ENCODE results near the gene SLC24A4. TPM values are rescaled to one million over a fixed set of nuclear protein-coding genes. Genes with fewer than 3 reads are reported as not detected.
A peak's percentile ranks its signal among the peaks of the same experiment; 100 is the strongest.

The SLC24A4 gene
- total and polyA plus RNA-seq, 12 donors: 0.08 to 0.74 (median 0.24) TPM

DNA sequence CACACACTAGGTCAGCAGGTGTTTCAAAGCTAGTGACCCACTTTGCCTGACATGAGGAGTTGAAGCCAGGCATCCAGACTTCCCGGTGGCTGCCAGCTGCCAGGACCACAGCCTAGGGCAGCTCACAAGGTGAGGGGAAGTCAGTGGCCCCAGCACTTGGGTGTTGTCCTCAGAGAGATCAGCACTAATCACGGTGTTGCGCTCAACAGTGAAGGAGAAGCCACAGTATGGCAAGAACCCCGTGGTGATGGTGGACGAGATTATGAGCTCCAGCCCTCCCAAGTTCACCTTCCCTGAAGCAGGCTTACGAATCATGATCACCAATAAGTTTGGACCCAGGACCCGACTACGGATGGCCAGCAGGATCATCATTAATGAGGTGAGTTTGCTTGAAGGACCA is 130.7 kb downstream of the SLC24A4 start:
- no peak overlapping the region for H3K4me3 ChIP-seq
- peaks cover 0 to 4% (median 0%) of the 10 kb centered on the region in 11 donors for H3K9me3 ChIP-seq
- no peaks in the 10 kb centered on the region for H3K27me3 ChIP-seq
- DNase-seq (no peak), ATAC-seq (no peak)
- TF ChIP-seq, protein P1, sequence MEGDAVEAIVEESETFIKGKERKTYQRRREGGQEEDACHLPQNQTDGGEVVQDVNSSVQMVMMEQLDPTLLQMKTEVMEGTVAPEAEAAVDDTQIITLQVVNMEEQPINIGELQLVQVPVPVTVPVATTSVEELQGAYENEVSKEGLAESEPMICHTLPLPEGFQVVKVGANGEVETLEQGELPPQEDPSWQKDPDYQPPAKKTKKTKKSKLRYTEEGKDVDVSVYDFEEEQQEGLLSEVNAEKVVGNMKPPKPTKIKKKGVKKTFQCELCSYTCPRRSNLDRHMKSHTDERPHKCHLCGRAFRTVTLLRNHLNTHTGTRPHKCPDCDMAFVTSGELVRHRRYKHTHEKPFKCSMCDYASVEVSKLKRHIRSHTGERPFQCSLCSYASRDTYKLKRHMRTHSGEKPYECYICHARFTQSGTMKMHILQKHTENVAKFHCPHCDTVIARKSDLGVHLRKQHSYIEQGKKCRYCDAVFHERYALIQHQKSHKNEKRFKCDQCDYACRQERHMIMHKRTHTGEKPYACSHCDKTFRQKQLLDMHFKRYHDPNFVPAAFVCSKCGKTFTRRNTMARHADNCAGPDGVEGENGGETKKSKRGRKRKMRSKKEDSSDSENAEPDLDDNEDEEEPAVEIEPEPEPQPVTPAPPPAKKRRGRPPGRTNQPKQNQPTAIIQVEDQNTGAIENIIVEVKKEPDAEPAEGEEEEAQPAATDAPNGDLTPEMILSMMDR (IDR thresholded peaks at IDR 0.05): no peak
- peaks cover 3 to 36% (median 15%) of the 10 kb centered on the region in 9 donors for H3K4me1 ChIP-seq
- WGBS, 2 donors: 92 to 96% methylated on average over 8 of the region's 8 CpGs
- intact Hi-C loops (cut with DNase I): loop anchor here in 5 of 10 donors (5.0 to 10.0 kb wide), 3 partner anchors 309 to 319 kb away; no protein-coding TSS in a partner anchor
- no peak overlapping the region for H3K27ac ChIP-seq
- H3K36me3 ChIP-seq: no peaks in the 10 kb centered on the region

DNA sequence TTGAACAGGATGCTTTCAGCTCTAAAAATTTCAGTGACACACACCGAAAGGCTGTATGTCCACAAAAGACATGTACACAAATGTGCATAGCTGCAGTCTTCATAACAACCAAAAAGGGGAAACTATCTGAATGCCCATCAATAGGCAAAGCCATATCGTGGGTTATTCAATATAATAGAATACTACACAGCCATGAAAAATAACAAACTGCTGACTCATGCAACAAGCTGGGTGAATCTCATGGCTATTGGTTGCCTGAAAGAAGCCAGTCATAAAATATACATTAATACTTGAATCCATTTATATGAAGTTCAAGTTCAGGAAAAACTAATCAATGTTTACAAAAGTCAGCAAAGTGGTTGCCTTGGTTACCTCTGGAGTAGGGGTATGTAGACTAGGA is 132.3 kb downstream of the SLC24A4 start:
- ATAC-seq: no peak
- H3K27me3 ChIP-seq: no peaks in the 10 kb centered on the region

DNA sequence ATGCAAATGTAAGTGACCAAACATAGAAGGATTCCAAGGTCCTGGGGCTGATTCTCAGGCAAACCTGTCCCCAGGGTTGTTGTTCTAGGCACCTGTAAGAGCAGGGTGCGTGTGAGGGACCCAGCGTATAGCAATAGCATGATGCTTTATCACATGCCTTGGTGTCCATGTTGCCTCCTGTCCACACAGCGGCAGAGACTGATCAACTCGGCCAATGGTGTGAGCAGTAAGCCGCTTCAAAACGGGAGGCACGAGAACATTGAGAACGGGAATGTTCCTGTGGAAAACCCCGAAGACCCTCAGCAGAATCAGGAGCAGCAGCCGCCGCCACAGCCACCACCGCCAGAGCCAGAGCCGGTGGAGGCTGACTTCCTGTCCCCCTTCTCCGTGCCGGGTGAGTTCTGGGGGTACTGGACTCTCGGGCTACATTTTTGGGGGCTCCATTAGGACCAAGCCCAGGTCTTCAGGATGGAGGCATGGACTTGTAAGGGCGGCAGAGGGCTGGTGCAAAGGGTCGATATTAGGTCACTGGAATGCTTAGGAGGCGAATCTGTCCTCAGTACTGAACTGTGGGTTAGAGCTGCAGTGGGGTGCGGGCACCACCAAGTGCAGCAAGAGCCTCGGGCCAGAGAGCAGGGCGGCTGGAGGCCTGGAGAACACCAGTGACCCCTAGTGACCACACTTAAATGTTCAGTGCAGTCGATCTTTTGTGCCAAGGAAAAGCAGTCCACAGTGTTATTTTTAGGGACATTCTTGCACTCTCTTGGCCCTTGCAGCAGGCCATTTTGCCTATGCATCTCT is 133.4 kb downstream of the SLC24A4 start:
- ATAC-seq (peak; percentile 40 to 78 (median 60)), DNase-seq (peak; percentile 59 to 70)
- peak overlapping the region in 3 of 10 donors; percentile 4 to 25 (median 22) for H3K27ac ChIP-seq
- intact Hi-C loops (cut with DNase I): loop anchor here in 8 of 10 donors (5.0 to 10.0 kb wide), 9 partner anchors 56 to 329 kb away; partner anchors contain the start of gene RIN3 (in 2 of the 8)
- no peaks in the 10 kb centered on the region for H3K36me3 ChIP-seq
- TF ChIP-seq, protein P1 (IDR thresholded peaks at IDR 0.05): peak; percentile 67 to 85 (median 82)
- no peak overlapping the region for H3K4me3 ChIP-seq
- H3K4me1 ChIP-seq: peaks cover 10 to 51% (median 31%) of the 10 kb centered on the region in 9 donors
- H3K9me3 ChIP-seq: peaks cover 0 to 4% (median 0%) of the 10 kb centered on the region in 11 donors
- no peaks in the 10 kb centered on the region for H3K27me3 ChIP-seq
- 58 to 60% methylated on average over 23 of the region's 23 CpGs for whole genome bisulfite sequencing, 2 donors

More for the DNA sequence above, 132.3 kb downstream of the SLC24A4 start:
- H3K27ac ChIP-seq: no peak overlapping the region
- intact Hi-C loops (cut with DNase I): loop anchor here in 8 of 10 donors (5.0 to 10.0 kb wide), 9 partner anchors 57 to 328 kb away; partner anchors contain the start of gene RIN3 (in 2 of the 8)
- H3K4me1 ChIP-seq: peaks cover 5 to 48% (median 24%) of the 10 kb centered on the region in 9 donors
- TF ChIP-seq, protein P1 (IDR thresholded peaks at IDR 0.05): no peak
- peaks cover 0 to 4% (median 0%) of the 10 kb centered on the region in 11 donors for H3K9me3 ChIP-seq
- no peaks in the 10 kb centered on the region for H3K36me3 ChIP-seq
- H3K4me3 ChIP-seq: no peak overlapping the region
- 95 to 97% methylated on average over 2 of the region's 2 CpGs for WGBS, 2 donors
- no peak for DNase-seq

DNA sequence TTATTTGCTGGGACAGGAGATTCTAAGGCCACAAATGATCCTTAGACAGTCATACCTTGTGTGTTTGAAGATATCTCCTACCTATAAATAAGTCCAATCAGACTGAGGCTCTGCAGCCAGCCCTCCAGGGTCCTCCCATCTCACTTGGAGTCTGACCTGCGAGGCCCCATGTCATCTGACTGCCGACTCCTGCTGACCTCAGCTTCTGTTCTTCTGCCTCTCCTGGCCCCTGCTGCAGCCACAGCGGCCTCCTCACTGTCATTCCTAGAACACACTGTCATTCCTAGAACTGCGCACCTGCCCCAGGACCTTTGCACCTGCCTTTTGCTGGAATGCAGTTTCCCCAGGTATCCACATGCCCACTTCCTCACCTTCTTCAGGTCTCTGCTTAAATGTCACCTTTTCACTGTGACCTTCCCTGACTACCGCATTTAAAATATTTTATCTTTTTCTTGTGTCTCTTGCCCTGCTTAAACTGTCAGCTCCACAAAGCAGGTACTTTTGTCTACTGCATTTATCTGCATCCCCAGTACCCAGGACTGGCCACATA is 134.1 kb downstream of the SLC24A4 start:
- intact Hi-C loops (cut with DNase I): loop anchor here in 8 of 10 donors (5.0 to 10.0 kb wide), 9 partner anchors 55 to 330 kb away; partner anchors contain the start of gene RIN3 (in 2 of the 8)
- 83 to 87% methylated on average over 5 of the region's 5 CpGs for WGBS, 2 donors
- no peak for ATAC-seq

More for the DNA sequence above, 134.1 kb downstream of the SLC24A4 start:
- DNase-seq: no peak
- peaks cover 0 to 4% (median 0%) of the 10 kb centered on the region in 11 donors for H3K9me3 ChIP-seq
- no peak overlapping the region for H3K4me3 ChIP-seq
- H3K27ac ChIP-seq: peak overlapping the region in 3 of 10 donors; percentile 4 to 94 (median 22)
- H3K36me3 ChIP-seq: no peaks in the 10 kb centered on the region
- TF ChIP-seq, protein P1 (IDR thresholded peaks at IDR 0.05): no peak
- peaks cover 0 to 2% (median 0%) of the 10 kb centered on the region in 7 donors for H3K27me3 ChIP-seq
- peaks cover 11 to 51% (median 33%) of the 10 kb centered on the region in 9 donors for H3K4me1 ChIP-seq

Data from heart right ventricle (tissue), 16 donors.